ENCODE data around the gene SHROOM3.

- no peak for TF ChIP-seq CTCF (IDR thresholded peaks at IDR 0.05)
- TF ChIP-seq POLR2AphosphoS5 (IDR thresholded peaks at IDR 0.05; ENCODE audit: insufficient read depth in 1 of 2, low read depth in 1 of 2): no peak
Observed at GRCh38 chr4:76518241-76518640, 83.2 kb downstream of the SHROOM3 start.
